Esophagus squamous epithelium (tissue), 5 donors: Measurements from ENCODE around the gene CSPG4. TPM values are rescaled to one million over a fixed set of nuclear protein-coding genes. Genes with fewer than 3 reads are reported as not detected.

ENCODE experiments used
- DNase-seq: peaks from one replicate; lab custom pipeline; 2025; lab: John Stamatoyannopoulos, UW
- H3K27ac ChIP-seq, 4 donors: fragments of 200-600 bp; sonication (generic); one replicate each; pipeline ENCODE4 v1.5.1; 2016 to 2019; ENCODE audit warnings: mild to moderate bottlenecking in 1 of 4
- H3K27me3 ChIP-seq, 4 donors: fragments of 200-600 bp; sonication (generic); 1 replicate in 3 of 4; 2 replicates in 1 of 4; pipeline versions ENCODE4 v1.5.1 to v1.6.0; 2017 to 2021; ENCODE audit warnings: antibody characterized with exemption in 1 of 4
- H3K36me3 ChIP-seq, 3 donors: fragments of 200-600 bp; sonication (generic); one replicate each; pipeline ENCODE4 v1.5.1; 2016 to 2019
- H3K4me1 ChIP-seq, 3 donors: fragments of 200-600 bp; sonication (generic); one replicate each; pipeline ENCODE4 v1.5.1; 2017 to 2019
- H3K4me3 ChIP-seq, 4 donors: fragments of 200-600 bp; sonication (generic); 1 replicate in 3 of 4; 2 replicates in 1 of 4; pipeline ENCODE4 v1.5.1; 2016 to 2019; ENCODE audit warnings: mild to moderate bottlenecking in 2 of 4, moderate library complexity in 1 of 4
- H3K9me3 ChIP-seq, 3 donors: fragments of 200-600 bp; sonication (generic); one replicate each; pipeline ENCODE4 v1.5.1; 2016 to 2019
- POLR2A ChIP-seq, 4 donors: fragments of 450-650 bp; IDR thresholded peaks; one replicate each; pipeline ENCODE4 v1.6.1; 2017; ENCODE audit warnings: antibody characterized with exemption in 4 of 4, mild to moderate bottlenecking in 4 of 4, moderate library complexity in 3 of 4
- WGBS, 2 donors: methylation state at CpG; one replicate each; pipeline ENCODE4 v1.1.5; 2018; 5-methylcytosine and 5-hydroxymethylcytosine counted together
- intact Hi-C: fragments of 100-400 bp; cut with DNase I; formaldehyde crosslinking; loops from one replicate; pipeline ENCODE4 v1.15.0; 2022
- total RNA-seq, 4 donors: library from RNA; depleted of rRNA; stranded (reverse); fragments of >200 nt; gene quantifications; one replicate each; pipeline ENCODE4 v1.1.0, GENCODE V29; 2016
- TF ChIP-seq, protein P1 (sequence below), 6 experiments: fragments of 450-650 bp in 4 of 6; fragments of 200-600 bp in 2 of 6; sonication (generic) in 2 of 6; IDR thresholded peaks; one replicate each; pipeline ENCODE4 v1.5.1; 2016 to 2019; ENCODE audit warnings: antibody characterized with exemption in 6 of 6, mild to moderate bottlenecking in 4 of 6, moderate library complexity in 4 of 6
- donor health status: DM: yes; HTN: yes; CAD: no.

Gene CSPG4
- total RNA-seq, 4 donors from 2014 or later: 2.9 to 13.4 (median 4.2) TPM

DNA sequence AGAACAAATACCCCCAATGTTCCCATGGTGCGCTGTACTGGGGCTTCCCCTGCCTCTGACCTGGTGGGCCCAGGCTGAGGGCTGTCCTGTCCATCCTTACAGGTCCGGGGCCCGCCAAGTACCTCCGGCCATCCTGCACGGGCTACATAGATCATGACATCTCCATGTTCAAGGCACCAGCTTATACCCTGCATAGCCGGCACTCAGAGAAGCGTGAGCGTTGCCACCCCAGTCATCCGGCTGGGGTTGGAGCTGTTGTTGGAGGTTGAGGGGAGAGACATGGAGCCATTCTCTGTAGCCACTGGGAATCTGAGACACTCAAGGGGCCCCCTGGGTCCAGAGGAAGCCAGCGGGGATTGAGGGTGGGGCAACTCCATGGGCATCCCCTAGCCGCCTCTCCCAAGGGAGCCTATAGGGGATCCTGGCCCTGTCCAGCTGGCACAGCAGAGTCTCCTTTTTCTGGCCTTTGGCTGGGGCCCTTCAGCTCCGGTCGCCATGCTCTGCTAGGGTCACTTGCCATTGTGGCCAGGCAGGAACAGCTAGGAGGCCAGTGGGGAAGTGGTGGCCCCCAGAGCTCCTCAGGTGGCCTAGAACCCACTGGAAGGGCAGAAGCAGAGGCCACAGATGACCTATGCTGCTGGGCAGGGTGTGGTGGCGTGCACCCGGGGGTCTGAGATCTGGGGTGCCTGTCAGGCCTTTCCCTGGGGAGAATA is 12.5 kb upstream of the CSPG4 start:
- H3K36me3 ChIP-seq: no peaks in the 10 kb centered on the region
- H3K27me3 ChIP-seq: no peaks in the 10 kb centered on the region
- peaks cover 24 to 46% (median 28%) of the 10 kb centered on the region in 3 donors for H3K4me1 ChIP-seq
- H3K9me3 ChIP-seq: no peaks in the 10 kb centered on the region
- no peak for TF ChIP-seq POLR2A (IDR thresholded peaks at IDR 0.05)
- TF ChIP-seq, protein P1, sequence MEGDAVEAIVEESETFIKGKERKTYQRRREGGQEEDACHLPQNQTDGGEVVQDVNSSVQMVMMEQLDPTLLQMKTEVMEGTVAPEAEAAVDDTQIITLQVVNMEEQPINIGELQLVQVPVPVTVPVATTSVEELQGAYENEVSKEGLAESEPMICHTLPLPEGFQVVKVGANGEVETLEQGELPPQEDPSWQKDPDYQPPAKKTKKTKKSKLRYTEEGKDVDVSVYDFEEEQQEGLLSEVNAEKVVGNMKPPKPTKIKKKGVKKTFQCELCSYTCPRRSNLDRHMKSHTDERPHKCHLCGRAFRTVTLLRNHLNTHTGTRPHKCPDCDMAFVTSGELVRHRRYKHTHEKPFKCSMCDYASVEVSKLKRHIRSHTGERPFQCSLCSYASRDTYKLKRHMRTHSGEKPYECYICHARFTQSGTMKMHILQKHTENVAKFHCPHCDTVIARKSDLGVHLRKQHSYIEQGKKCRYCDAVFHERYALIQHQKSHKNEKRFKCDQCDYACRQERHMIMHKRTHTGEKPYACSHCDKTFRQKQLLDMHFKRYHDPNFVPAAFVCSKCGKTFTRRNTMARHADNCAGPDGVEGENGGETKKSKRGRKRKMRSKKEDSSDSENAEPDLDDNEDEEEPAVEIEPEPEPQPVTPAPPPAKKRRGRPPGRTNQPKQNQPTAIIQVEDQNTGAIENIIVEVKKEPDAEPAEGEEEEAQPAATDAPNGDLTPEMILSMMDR (IDR thresholded peaks at IDR 0.05): no peak
- no peak overlapping the region for H3K4me3 ChIP-seq
- WGBS, 2 donors: 87 to 95% methylated on average over 4 to 10 of the region's 15 CpGs
- DNase-seq: no peak
- H3K27ac ChIP-seq: peak overlapping the region in 1 of 4 donors; percentile 80
- intact Hi-C loops: no loop called here

DNA sequence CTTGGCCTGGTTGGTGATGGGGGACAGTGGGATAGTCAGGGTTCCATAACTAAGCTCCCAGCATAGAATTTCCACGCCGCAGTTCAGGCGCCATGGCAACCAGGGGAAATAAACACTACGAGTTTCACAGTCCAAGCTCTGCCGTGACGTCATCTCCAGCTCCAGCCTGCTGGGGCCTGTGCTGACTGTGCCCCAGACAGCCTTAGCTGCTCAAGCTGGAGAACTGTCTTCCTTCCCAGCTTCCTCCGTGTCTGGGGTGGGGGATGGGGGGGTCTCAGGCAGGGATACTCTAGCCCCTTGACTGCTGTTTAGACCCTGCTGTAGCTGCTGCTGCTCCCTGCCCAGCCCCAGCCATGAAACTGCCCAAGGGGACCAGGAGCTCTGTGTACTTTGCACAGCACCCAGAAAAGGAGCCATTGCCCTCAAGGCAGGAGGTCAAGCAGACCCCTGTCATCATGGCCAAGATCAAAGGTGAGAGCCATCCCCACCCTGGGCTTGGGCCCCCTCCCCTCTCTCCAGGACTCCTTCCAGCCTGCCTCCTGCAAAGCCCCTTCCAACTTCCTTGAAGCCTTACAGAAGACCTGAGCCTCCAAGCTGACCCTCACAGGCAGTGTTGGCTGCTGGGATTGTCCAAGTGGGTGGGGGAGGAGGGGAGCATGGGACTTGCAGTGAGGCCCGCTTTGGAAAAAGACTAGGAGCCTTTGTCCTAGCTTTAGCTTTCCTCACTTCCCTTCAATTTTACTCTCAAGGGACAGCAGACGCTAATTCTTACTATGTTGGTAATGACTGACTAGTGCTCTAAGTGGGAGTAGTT is 11.4 kb upstream of the CSPG4 start:
- no peak for TF ChIP-seq POLR2A (IDR thresholded peaks at IDR 0.05)
- TF ChIP-seq, protein P1 (IDR thresholded peaks at IDR 0.05): no peak
- intact Hi-C loops: no loop called here
- Histone ChIP-seq H3K27ac (peak overlapping the region; percentile 45 to 83 (median 80)), H3K9me3 (no peaks in the 10 kb centered on the region), H3K27me3 (no peaks in the 10 kb centered on the region), H3K36me3 (no peaks in the 10 kb centered on the region), H3K4me1 (peaks cover 24 to 46% (median 28%) of the 10 kb centered on the region in 3 donors), H3K4me3 (no peak overlapping the region)
- DNase-seq: no peak
- 46 to 56% methylated on average over 1 to 2 of the region's 9 CpGs for WGBS, 2 donors

DNA sequence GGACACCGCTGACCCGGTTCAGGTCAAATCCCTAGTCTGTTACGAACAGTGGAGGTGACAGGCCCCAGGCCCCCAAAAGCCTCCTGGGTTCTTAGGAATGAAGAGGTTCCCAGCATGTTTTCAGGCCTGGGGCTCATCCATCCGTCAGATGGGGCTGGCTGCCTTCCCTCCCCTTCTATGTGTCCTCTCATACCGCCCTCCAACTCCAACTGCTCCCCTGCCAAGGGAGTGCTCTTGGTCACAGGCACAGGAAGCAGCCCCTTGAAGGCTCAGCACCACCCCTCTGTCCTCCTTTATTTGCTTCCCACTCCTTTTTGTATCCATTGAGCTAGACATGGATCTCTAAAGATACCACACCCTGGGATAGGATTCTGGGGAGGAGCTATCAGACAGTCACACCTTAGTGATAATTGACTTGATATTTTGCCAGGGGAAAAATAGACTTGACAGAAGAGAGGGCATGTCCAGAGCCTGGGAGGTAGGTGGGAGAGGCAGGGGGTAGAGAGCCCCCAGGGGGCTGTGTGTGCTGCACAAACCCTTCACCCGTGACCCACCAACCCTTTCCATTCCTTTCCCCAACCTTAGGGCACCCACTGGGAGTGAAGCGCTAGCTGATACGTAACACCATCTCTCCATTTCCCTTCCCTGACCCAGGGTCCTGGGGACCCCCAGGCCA is 10.7 kb upstream of the CSPG4 start:
- Histone ChIP-seq H3K4me3 (no peak overlapping the region), H3K4me1 (peaks cover 24 to 52% (median 31%) of the 10 kb centered on the region in 3 donors), H3K27ac (peak overlapping the region; percentile 45 to 83 (median 80)), H3K27me3 (no peaks in the 10 kb centered on the region), H3K9me3 (no peaks in the 10 kb centered on the region), H3K36me3 (no peaks in the 10 kb centered on the region)
- 50 to 67% methylated on average over 7 to 8 of the region's 8 CpGs for WGBS, 2 donors
- intact Hi-C loops: no loop called here
- no peak for TF ChIP-seq POLR2A (IDR thresholded peaks at IDR 0.05)
- TF ChIP-seq, protein P1 (IDR thresholded peaks at IDR 0.05): no peak
- no peak for DNase-seq

DNA sequence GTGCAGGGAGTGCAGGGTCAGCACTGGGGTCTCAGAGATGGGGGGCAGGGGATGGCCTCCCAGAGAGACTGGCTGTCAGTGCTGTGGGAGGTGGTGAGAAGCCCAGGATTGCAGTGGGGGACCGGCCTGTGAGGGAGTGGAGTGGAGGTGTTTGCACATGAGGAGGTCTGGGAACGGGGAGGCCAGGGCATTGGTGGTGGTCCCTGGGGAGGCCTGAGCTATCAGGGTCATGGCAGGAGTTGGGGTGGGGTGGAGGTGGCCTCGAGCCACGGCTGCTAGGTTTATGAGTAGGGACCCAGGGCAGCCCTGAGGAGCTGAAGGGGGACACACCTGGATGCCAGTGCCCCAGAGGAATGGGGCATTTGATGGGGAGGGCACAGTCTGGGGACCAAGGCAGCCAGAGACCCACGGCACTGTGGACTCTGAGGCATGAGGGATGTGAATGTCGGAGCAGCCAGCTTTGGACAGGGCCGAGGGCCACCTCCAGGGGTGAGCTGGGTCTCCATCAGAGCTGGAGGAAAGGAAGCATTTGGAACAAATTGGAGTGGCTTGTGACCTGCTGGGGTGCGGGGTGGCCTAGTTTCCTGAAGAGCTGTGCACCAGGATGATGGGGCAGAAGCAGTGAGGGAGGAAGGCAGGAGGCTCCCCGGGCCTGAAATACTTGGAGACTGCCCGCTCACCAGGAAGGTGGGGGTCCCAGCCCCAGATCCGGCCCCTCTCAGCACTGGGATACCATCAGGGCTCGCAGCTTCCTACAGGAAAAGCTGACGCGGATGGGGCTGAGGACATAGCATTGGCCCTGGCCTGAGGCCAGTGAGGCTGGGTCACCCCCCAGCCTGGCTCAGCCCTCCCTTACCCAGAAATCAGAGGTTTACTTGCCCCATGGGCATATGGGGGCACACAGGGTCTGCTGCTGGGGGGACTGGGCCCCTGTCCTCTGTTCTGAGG is 9.5 kb upstream of the CSPG4 start:
- intact Hi-C loops: no loop called here
- H3K4me3 ChIP-seq: no peak overlapping the region
- H3K27me3 ChIP-seq: no peaks in the 10 kb centered on the region
- no peaks in the 10 kb centered on the region for H3K9me3 ChIP-seq
- no peak for TF ChIP-seq POLR2A (IDR thresholded peaks at IDR 0.05)
- TF ChIP-seq, protein P1 (IDR thresholded peaks at IDR 0.05): no peak
- peaks cover 24 to 60% (median 34%) of the 10 kb centered on the region in 3 donors for H3K4me1 ChIP-seq
- 75 to 80% methylated on average over 6 to 8 of the region's 14 CpGs for WGBS, 2 donors
- peak overlapping the region; percentile 9 to 81 (median 58) for H3K27ac ChIP-seq
- DNase-seq: no peak
- H3K36me3 ChIP-seq: no peaks in the 10 kb centered on the region
